Measurements from ENCODE around the gene STRN4.
"Not testable (repeated sequence)": the region's sequence is repeated elsewhere in the genome, so short reads cannot be mapped to it uniquely, and the experiment has no call there.

STRN4 gene

GRCh38 chr19:46784262-46785053 is 38.2 kb upstream of the STRN4 start:
- TF ChIP-seq CTCF (conservative IDR thresholded peaks at IDR 0.05; ENCODE audit: low read depth), result no peak
- ChIA-PET CTCF (interaction anchor here (1.0 to 1.5 kb wide), 3 partner anchors 11 to 26 kb away, joined by 3 to 4 read pairs (median 3); no protein-coding TSS in a partner anchor), POLR2A (ENCODE audit: low non-redundant PET) (interaction anchor here (1.1 to 2.2 kb wide), 3 partner anchors 9 to 57 kb away, joined by 3 to 7 read pairs (median 5); no protein-coding TSS in a partner anchor)
- peak overlapping the region; percentile 99 for H3K27ac ChIP-seq
- peak; percentile 97 for DNase-seq (ENCODE audit: low spot score)

- TF ChIP-seq CTCF (conservative IDR thresholded peaks at IDR 0.05; ENCODE audit: low read depth), result no peak
- H3K27ac ChIP-seq, result peak overlapping the region; percentile 99
- ChIA-PET POLR2A (ENCODE audit: low non-redundant PET) (interaction anchor here (2.2 kb wide), 1 partner anchor 9 kb away, joined by 7 read pairs; no protein-coding TSS in a partner anchor), CTCF (interaction anchor here (0.6 kb wide), 1 partner anchor 16 kb away, joined by 3 read pairs; no protein-coding TSS in a partner anchor)
- DNase-seq (ENCODE audit: low spot score), result no peak
Observed at GRCh38 chr19:46783670-46784069, 37.4 kb upstream of the STRN4 start.

- POLR2A ChIA-PET (ENCODE audit: low non-redundant PET), result interaction anchor here (0.6 to 0.9 kb wide), 2 partner anchors 47 to 55 kb away, joined by 3 to 9 read pairs; no protein-coding TSS in a partner anchor
- no peak for TF ChIP-seq CTCF (conservative IDR thresholded peaks at IDR 0.05; ENCODE audit: low read depth)
- no peak for DNase-seq (ENCODE audit: low spot score)
- H3K27ac ChIP-seq, result peak overlapping the region; percentile 99
- CTCF ChIA-PET, result no interaction called here
Observed at GRCh38 chr19:46782355-46783019, 36.2 kb upstream of the STRN4 start.

- POLR2A ChIA-PET (ENCODE audit: low non-redundant PET); DNase-seq (ENCODE audit: low spot score): not testable (repeated sequence)
- peak overlapping the region; percentile 99 for H3K27ac ChIP-seq
- CTCF ChIA-PET, result interaction anchor here (1.6 kb wide), 1 partner anchor 63 kb away, joined by 8 read pairs; no protein-coding TSS in a partner anchor
Observed at GRCh38 chr19:46777956-46778645, 31.9 kb upstream of the STRN4 start.

GRCh38 chr19:46776927-46777911 is 31.0 kb upstream of the STRN4 start:
- ChIA-PET POLR2A (ENCODE audit: low non-redundant PET) (no interaction called here), CTCF (interaction anchor here (1.6 kb wide), 1 partner anchor 63 kb away, joined by 8 read pairs; no protein-coding TSS in a partner anchor)
- no peak for TF ChIP-seq CTCF (conservative IDR thresholded peaks at IDR 0.05; ENCODE audit: low read depth)
- H3K27ac ChIP-seq, result peak overlapping the region; percentile 99
- peak; percentile 44 for DNase-seq (ENCODE audit: low spot score)

GRCh38 chr19:46775642-46776258 is 29.5 kb upstream of the STRN4 start:
- POLR2A ChIA-PET (ENCODE audit: low non-redundant PET), result no interaction called here
- TF ChIP-seq CTCF (conservative IDR thresholded peaks at IDR 0.05; ENCODE audit: low read depth), result no peak
- CTCF ChIA-PET, result interaction anchor here (0.6 to 1.1 kb wide), 3 partner anchors 9 to 110 kb away, joined by 3 to 5 read pairs (median 4); no protein-coding TSS in a partner anchor
- H3K27ac ChIP-seq, result peak overlapping the region; percentile 99
- no peak for DNase-seq (ENCODE audit: low spot score)
